Activated B cell treated with CpG ODN at 0.5 μM for 24 hours (primary cell): ENCODE measurements around the gene PLXDC1. TPM values are rescaled to one million over a fixed set of nuclear protein-coding genes. Genes with fewer than 3 reads are reported as not detected.

Experiments used
- ATAC-seq: fragments of 200-7000 bp; cut with Tn5 transposase; one replicate; pipeline ENCODE4 v1.10.0; 2021; ENCODE audit warnings: low read depth, mild to moderate bottlenecking, moderate library complexity
- CTCF ChIA-PET: fragments of 350-600 bp; sonication (Branson Sonifier 250); formaldehyde crosslinking; loops from one replicate; lab custom pipeline; 2021; ENCODE audit warnings: antibody characterized with exemption; lab: Charles Lee
- POLR2A ChIA-PET: fragments of 350-600 bp; sonication (Branson Sonifier 250); formaldehyde crosslinking; loops from one replicate; lab custom pipeline; 2021; ENCODE audit warnings: antibody characterized with exemption; lab: Charles Lee
- DNase-seq: peaks from one replicate; pipeline ENCODE4 v3.0.0; 2022
- H3K27ac Mint-ChIP-seq: one replicate; pipeline ENCODE4 v1.8.0; 2020; ENCODE audit warnings: mixed read lengths
- H3K27me3 Mint-ChIP-seq: one replicate; pipeline ENCODE4 v1.8.0; 2021; ENCODE audit warnings: mixed read lengths
- H3K36me3 Mint-ChIP-seq: one replicate; pipeline ENCODE4 v1.8.0; 2021; ENCODE audit warnings: low read depth, mixed read lengths
- H3K4me1 Mint-ChIP-seq: one replicate; pipeline ENCODE4 v1.8.0; 2021; ENCODE audit warnings: mixed read lengths
- H3K4me3 Mint-ChIP-seq: one replicate; pipeline ENCODE4 v1.8.0; 2020; ENCODE audit warnings: mild to moderate bottlenecking, mixed read lengths
- H3K9me3 Mint-ChIP-seq: one replicate; pipeline ENCODE4 v1.8.0; 2020; ENCODE audit warnings: mixed read lengths
- intact Hi-C: fragments of 100-400 bp; cut with micrococcal nuclease; formaldehyde crosslinking; loops from one replicate; pipeline ENCODE4 v1.15.1; 2024
- total RNA-seq: library from RNA; stranded (reverse); gene quantifications from 2 replicates; pipeline ENCODE4 v1.2.3, GENCODE V29; 2022
- TF ChIP-seq, protein P1 (sequence below): fragments of 200-600 bp; IDR thresholded peaks from one replicate; pipeline ENCODE4 v1.8.0; 2022; ENCODE audit warnings: antibody characterized with exemption, mild to moderate bottlenecking

PLXDC1 gene
- total RNA-seq, 1 donor from 2014 or later: not detected

GRCh38 chr17:39083270-39083669, 68.2 kb downstream of the PLXDC1 start:
- no peak overlapping the region for H3K27ac Mint-ChIP-seq

GRCh38 chr17:39082482-39082881, 69.0 kb downstream of the PLXDC1 start:
- CTCF ChIA-PET: interaction anchor here (2.0 kb wide), 1 partner anchor 11 kb away, joined by 5 read pairs; no protein-coding TSS in a partner anchor
- POLR2A ChIA-PET: no interaction called here
- no peaks in the 10 kb centered on the region for H3K9me3 Mint-ChIP-seq
- no peak overlapping the region for H3K27ac Mint-ChIP-seq
- intact Hi-C loops: no loop called here
- no peak for ATAC-seq
- no peak overlapping the region for H3K4me3 Mint-ChIP-seq
- no peak for DNase-seq
- H3K36me3 Mint-ChIP-seq: no peaks in the 10 kb centered on the region
- H3K4me1 Mint-ChIP-seq: no peaks in the 10 kb centered on the region
- no peaks in the 10 kb centered on the region for H3K27me3 Mint-ChIP-seq
- TF ChIP-seq, protein P1, sequence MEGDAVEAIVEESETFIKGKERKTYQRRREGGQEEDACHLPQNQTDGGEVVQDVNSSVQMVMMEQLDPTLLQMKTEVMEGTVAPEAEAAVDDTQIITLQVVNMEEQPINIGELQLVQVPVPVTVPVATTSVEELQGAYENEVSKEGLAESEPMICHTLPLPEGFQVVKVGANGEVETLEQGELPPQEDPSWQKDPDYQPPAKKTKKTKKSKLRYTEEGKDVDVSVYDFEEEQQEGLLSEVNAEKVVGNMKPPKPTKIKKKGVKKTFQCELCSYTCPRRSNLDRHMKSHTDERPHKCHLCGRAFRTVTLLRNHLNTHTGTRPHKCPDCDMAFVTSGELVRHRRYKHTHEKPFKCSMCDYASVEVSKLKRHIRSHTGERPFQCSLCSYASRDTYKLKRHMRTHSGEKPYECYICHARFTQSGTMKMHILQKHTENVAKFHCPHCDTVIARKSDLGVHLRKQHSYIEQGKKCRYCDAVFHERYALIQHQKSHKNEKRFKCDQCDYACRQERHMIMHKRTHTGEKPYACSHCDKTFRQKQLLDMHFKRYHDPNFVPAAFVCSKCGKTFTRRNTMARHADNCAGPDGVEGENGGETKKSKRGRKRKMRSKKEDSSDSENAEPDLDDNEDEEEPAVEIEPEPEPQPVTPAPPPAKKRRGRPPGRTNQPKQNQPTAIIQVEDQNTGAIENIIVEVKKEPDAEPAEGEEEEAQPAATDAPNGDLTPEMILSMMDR: no peak

More at GRCh38 chr17:39083270-39083669, 68.2 kb downstream of the PLXDC1 start:
- ATAC-seq (no peak), DNase-seq (no peak)
- intact Hi-C loops: no loop called here
- H3K9me3 Mint-ChIP-seq: no peaks in the 10 kb centered on the region
- no peaks in the 10 kb centered on the region for H3K27me3 Mint-ChIP-seq
- H3K4me3 Mint-ChIP-seq: no peak overlapping the region
- ChIA-PET POLR2A (no interaction called here), CTCF (interaction anchor here (2.0 kb wide), 1 partner anchor 12 kb away, joined by 5 read pairs; no protein-coding TSS in a partner anchor)
- no peaks in the 10 kb centered on the region for H3K36me3 Mint-ChIP-seq
- TF ChIP-seq, protein P1: no peak
- no peaks in the 10 kb centered on the region for H3K4me1 Mint-ChIP-seq

- intact Hi-C loops: no loop called here
- ChIA-PET CTCF (interaction anchor here (2.0 kb wide), 1 partner anchor 11 kb away, joined by 5 read pairs; no protein-coding TSS in a partner anchor), POLR2A (no interaction called here)
- H3K27ac Mint-ChIP-seq: no peak overlapping the region
- no peaks in the 10 kb centered on the region for H3K4me1 Mint-ChIP-seq
- no peaks in the 10 kb centered on the region for H3K27me3 Mint-ChIP-seq
- TF ChIP-seq, protein P1: no peak
- ATAC-seq (no peak), DNase-seq (no peak)
- no peaks in the 10 kb centered on the region for H3K36me3 Mint-ChIP-seq
- H3K9me3 Mint-ChIP-seq: no peaks in the 10 kb centered on the region
- no peak overlapping the region for H3K4me3 Mint-ChIP-seq
Observed at GRCh38 chr17:39081851-39082250, 69.6 kb downstream of the PLXDC1 start.

GRCh38 chr17:39080421-39081078, 70.9 kb downstream of the PLXDC1 start:
- CTCF ChIA-PET: no interaction called here
- POLR2A ChIA-PET: no interaction called here
- H3K9me3 Mint-ChIP-seq: no peaks in the 10 kb centered on the region

DNA sequence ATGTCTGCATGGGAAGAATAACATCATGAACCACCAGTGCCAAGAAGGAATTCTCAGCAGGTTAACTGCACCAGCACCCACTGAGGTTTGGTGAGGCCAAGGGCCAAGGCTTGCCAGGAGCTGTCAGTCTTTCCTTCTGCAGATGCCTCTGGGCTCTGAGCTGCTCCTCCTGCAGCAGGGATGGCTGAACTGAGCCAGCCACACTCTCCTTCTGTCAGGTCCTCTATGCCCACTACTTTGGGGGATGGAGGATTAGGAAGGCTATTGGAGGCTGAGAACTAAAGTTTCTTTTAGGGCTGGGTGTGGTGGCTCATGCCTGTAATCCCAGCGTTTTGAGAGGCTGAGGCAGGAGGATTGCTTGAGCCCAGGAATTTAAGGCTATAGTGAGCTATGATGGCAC, 71.6 kb downstream of the PLXDC1 start:
- Mint-ChIP-seq H3K9me3 (no peaks in the 10 kb centered on the region), H3K4me1 (no peaks in the 10 kb centered on the region), H3K27me3 (no peaks in the 10 kb centered on the region), H3K4me3 (no peak overlapping the region), H3K36me3 (no peaks in the 10 kb centered on the region), H3K27ac (no peak overlapping the region)
- intact Hi-C loops: no loop called here
- POLR2A ChIA-PET: no interaction called here
- CTCF ChIA-PET: no interaction called here
- TF ChIP-seq, protein P1: no peak
- DNase-seq (no peak), ATAC-seq (no peak)

More at GRCh38 chr17:39080421-39081078, 70.9 kb downstream of the PLXDC1 start:
- intact Hi-C loops: no loop called here
- Mint-ChIP-seq H3K27me3 (no peaks in the 10 kb centered on the region), H3K36me3 (no peaks in the 10 kb centered on the region), H3K4me3 (no peak overlapping the region), H3K4me1 (no peaks in the 10 kb centered on the region), H3K27ac (no peak overlapping the region)
- ATAC-seq (no peak), DNase-seq (no peak)
- TF ChIP-seq, protein P1: no peak
